GM21447 (cell line): Measurements from ENCODE around the gene MPND.
A peak's percentile ranks its signal among the peaks of the same experiment; 100 is the strongest.
"Not testable (repeated sequence)": the region's sequence is repeated elsewhere in the genome, so short reads cannot be mapped to it uniquely, and the experiment has no call there.

Experiments used
- ATAC-seq: cut with Tn5 transposase; IDR thresholded peaks from one replicate; pipeline ENCODE4 v1.9.1; 2021; ENCODE audit not compliant: unreplicated experiment

The MPND gene

GRCh38 chr19:4319067-4319718 is 24.2 kb upstream of the MPND start:
- no peak for ATAC-seq

GRCh38 chr19:4320419-4320818 is 22.9 kb upstream of the MPND start:
- no peak for ATAC-seq

GRCh38 chr19:4322942-4323665 is 20.3 kb upstream of the MPND start:
- no peak for ATAC-seq

- ATAC-seq: no peak
These were observed 19.7 kb upstream of the MPND start for GRCh38 chr19:4323692-4324091.

GRCh38 chr19:4324228-4324627 is 19.1 kb upstream of the MPND start:
- ATAC-seq: no peak

- ATAC-seq: no peak
These were observed 17.0 kb upstream of the MPND start for GRCh38 chr19:4326215-4326836.

- no peak for ATAC-seq
These were observed 16.5 kb upstream of the MPND start for GRCh38 chr19:4326837-4327251.

- ATAC-seq: no peak
These were observed 16.0 kb upstream of the MPND start for GRCh38 chr19:4327252-4327876.

- peak; percentile 10 for ATAC-seq
These were observed 15.5 kb upstream of the MPND start for GRCh38 chr19:4327877-4328242.

GRCh38 chr19:4328243-4328990 is 14.9 kb upstream of the MPND start:
- ATAC-seq: peak; percentile 69

- not testable (repeated sequence) for ATAC-seq
These were observed 14.2 kb upstream of the MPND start for GRCh38 chr19:4328991-4329681.

GRCh38 chr19:4329858-4330257 is 13.5 kb upstream of the MPND start:
- ATAC-seq: no peak

- no peak for ATAC-seq
These were observed 8.3 kb upstream of the MPND start for GRCh38 chr19:4334929-4335570.

- ATAC-seq: no peak
These were observed 5.4 kb upstream of the MPND start for GRCh38 chr19:4337906-4338440.

- ATAC-seq: no peak
These were observed 4.7 kb upstream of the MPND start, which contains the start of gene STAP2 for GRCh38 chr19:4338441-4339355. TSS of gene STAP2 (minus strand) at chr19:4338827. CDS start at chr19:4338753, 74 bp downstream.

GRCh38 chr19:4342314-4342614 is 1.1 kb upstream of the MPND start:
- no peak for ATAC-seq

GRCh38 chr19:4342615-4343369 is 570 bp upstream of the MPND start:
- ATAC-seq: peak; percentile 82
